Endothelial cell of hepatic sinusoid (primary cell): ENCODE measurements around the gene C21orf58.

ENCODE experiments used
- in situ Hi-C: cut with HindIII; loops from 2 replicates; pipeline ENCODE4 v1.10.0; 2017; ENCODE audit warnings: low sequenced_read_pairs

The C21orf58 gene

DNA sequence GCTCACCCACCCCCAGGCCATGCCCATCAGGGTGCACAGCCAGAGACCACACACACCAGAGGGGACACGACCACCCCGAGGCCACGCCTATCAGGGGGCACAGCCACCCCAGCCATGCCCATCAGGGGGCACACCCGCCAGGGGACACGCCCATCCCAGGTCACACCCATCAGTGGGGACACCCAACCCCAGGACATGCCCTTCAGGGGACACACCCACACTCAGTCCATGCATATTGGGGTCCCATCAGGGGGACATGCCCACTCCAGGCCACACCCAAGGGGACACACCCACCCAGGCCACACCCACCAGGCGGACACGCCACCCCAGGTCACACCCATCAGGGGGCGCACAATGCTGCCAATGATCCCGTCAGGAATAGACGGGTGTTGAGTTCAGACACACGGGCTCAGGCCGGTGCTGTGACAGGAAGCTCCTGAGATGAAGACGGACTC lies 59.0 kb downstream of the C21orf58 start:
- in situ Hi-C loops, result no loop called here

DNA sequence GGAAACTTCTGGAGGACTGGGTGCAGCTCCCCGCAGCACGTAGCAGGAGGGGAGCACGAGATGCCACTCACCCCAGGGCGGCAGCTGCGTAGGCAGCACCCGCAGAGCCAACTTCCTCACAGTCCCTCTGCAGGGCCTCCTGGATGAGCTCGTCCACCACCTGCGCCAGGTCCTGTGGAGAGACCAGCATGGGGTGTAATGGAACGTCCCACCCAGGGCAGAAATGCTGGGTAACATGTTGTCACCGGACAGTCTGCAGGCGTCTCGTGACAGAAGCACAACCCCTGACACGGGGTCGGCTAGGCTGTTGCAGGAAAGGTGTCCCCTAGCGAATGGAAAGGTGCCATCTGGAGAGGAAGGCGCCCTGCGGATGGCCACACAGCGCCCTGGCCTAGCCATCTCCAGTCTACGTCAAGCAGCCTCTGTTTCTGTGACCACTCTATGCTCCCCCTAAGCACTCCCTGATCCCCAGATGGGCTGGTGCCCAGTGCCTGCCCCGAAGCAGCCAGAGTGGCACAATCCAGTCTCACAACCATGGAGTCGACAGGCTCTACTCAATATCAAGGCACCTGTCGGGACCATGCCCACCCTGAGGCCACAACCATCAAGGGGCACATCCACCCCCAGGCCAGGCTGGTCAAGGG lies 59.5 kb downstream of the C21orf58 start:
- in situ Hi-C loops, result no loop called here

DNA sequence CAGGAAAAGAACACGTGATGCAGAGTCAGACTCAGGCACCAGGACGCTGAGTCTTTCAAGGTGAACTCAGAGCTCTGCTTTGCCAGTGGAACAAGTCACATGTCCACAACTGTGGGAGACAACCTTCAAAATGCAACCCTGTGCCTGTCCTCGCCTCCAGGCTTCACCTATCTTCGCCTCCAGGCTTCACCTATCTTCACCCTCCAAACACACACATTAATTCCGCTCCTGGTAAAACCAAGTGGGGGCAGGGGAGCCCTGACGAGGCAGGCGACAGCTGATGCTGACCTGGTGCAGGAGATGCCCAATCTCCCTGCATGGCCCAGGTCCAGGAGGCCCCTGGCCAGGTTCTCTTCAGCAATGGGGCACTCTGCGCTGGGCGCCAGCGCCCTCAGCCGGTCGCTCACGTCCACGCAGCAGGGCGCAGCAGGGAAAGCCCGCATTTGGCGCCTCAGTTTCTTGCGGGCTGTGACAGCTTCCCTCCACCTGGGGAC lies 67.1 kb downstream of the C21orf58 start:
- in situ Hi-C loops, result no loop called here

DNA sequence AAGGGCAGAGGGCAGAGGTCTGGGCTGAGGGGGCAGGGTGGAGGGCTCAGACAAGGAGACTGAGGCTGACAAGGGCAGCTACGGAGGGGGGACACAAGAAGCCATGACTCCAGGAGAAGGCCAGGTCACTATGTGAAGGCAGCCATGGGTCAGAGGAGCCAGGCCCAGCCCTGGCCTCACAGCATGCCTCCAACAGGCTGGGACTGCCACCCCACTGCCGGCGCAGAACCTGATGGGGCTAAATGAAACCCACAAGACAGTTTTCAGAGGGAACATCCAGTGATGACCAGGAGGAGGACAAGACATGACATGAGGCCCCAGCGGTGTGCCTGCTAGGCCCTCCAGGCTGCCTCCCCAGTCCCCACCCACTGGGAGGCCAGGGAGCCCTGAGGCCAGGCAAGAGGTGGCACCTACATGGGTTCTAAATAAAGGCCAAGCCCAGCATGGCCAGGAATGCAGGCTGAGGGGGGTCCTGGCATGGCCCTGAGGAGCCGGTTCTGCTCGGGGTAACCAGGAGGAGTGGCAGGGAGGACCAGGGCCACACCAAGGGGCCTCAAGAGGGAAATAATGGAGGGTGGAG lies 67.8 kb downstream of the C21orf58 start:
- in situ Hi-C loops, result no loop called here

DNA sequence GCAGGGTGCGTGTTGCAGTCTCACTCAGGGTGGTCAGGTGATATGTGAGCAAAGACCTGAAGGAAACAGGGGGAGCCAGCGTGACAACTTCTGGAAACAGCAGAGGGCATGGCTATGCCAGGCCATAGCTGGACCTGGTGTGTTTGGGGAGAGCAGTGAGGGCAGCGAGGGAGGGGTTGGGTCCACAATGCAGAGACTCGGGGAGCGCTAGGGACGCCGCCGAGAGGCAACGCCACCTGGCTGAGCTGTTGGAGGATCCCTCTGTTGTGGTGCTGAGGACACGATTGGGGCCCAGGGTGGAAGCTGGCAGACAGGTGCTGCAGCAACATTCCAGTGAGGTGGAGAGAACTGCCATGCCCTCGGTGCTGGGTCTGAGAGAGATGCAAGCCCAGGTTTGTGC lies 68.5 kb downstream of the C21orf58 start:
- in situ Hi-C loops, result no loop called here

DNA sequence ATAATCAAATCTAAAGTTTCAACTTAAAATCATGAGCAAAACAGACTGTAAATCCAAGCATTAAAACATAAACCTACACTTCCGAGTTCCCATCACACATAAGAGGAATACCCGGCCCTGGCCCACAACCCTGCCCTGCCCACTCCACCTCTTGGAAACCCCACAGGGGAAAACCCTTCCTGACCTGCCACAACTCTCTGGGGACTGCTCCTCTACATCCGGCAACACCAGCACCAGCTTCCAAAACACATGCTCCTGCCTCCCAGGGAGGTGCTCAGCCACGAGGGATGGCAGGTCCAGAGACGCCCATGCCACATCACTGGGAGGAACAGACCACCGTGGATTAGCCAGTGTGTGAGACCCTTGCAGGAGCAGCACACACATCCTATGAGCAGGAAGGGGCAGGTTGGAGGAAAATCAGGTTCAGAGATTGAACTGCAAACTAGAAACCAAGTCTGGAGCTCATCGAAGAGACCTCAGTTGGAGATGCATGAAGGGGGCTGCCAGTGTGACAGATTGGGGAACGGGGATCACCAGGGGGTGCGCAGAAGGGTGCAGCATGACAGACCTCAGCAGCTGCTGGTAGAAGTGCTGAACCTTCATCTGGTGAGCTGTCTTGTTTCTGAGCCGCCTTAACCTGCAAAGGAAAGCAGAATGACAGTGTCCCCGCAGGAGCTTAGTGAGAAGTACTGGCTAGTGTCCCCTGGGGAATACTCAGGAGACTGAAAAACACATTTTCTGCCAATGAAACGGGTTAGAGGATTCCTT lies 69.3 kb downstream of the C21orf58 start:
- in situ Hi-C loops, result no loop called here

DNA sequence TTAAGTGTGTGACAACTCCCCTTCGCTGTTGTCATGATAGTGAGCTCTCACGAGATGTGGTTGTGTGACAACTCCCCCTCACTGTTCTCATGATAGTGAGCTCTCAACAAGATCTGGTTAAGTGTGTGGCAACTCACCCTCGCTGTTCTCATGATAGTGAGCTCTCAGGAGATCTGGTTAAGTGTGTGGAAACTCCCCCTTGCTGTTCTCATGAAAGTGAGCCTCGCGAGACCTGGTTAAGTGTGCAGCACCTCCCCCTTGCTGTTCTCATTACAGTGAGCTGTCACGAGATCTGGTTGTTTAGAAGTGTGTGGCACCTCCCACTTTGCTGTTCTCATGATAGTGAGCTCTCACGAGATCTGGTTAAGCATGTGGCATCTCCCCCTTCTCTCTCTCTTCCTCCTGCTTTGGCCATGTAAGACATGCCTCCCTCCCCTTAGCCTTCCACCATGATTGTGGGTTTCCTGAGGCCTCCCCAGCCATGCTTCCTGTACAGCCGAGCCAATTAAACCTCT lies 70.0 kb downstream of the C21orf58 start:
- in situ Hi-C loops, result no loop called here

DNA sequence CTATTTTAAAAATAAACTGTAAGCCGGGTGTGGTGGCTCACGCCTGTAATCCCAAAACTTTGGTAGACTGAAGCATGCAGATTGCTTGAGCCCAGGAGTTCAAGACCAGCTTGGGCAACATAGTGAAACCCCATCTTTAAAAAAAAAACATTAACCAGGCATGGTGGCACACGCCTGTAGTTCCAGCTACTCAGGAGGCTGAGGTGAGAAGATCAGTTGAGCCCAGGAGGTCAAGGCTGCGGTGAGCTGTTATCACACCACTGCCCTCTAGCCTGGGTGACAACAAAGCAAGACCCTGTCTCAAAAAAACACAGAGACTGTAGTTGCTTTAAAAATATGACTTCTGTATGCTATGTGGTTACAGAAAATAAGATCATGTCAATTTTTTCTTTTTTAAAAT lies 70.8 kb downstream of the C21orf58 start:
- in situ Hi-C loops, result no loop called here
